AG04450 (cell line): Measurements from ENCODE around the gene ADAT3. TPM values are rescaled to one million over a fixed set of nuclear protein-coding genes. Genes with fewer than 3 reads are reported as not detected.

Experiments used
- CTCF ChIA-PET: fragments of 300-600, 350-600 bp; formaldehyde crosslinking; extraction: SDS; loops from one replicate; lab custom pipeline; 2022; ENCODE audit warnings: antibody characterized with exemption, inconsistent platforms; lab: Charles Lee
- POLR2A ChIA-PET: fragments of 350-600 bp; formaldehyde crosslinking; extraction: SDS; loops from one replicate; lab custom pipeline; 2021; ENCODE audit warnings: antibody characterized with exemption, inconsistent platforms; lab: Yijun Ruan, JAX
- DNase-seq: peaks from one replicate; pipeline ENCODE4 v3.0.0-alpha.2; 2011; ENCODE audit warnings: low read depth, low spot score
- H3K27ac ChIP-seq: one replicate; pipeline ENCODE4 v1.5.1; 2012; ENCODE audit warnings: low read depth, low read length, control low read depth
- H3K27me3 ChIP-seq: one replicate; pipeline ENCODE4 v1.6.0; 2012; ENCODE audit warnings: low read length; ENCODE audit not compliant: control insufficient read depth, insufficient read depth
- H3K4me3 ChIP-seq: 2 replicates; pipeline ENCODE4 v1.5.1; 2011; ENCODE audit warnings: mild to moderate bottlenecking, low read depth, low read length, control low read depth
- H3K9me3 ChIP-seq: 2 replicates; pipeline ENCODE4 v1.5.1; 2012; ENCODE audit warnings: low read length; ENCODE audit not compliant: control insufficient read depth, insufficient read depth
- polyA plus RNA-seq: library from polyadenylated mRNA; depleted of rRNA; stranded (reverse); fragments of >200 nt; gene quantifications from 2 replicates; pipeline ENCODE4 v1.2.3, GENCODE V29; 2011
- TF ChIP-seq, protein P1 (sequence below): IDR thresholded peaks from 2 replicates; pipeline ENCODE4 v1.5.1; 2011; ENCODE audit warnings: low read depth, low read length, control low read depth, inconsistent platforms

The ADAT3 gene
- polyA plus RNA-seq, 1 experiment: 0.35 TPM

GRCh38 chr19:1949304-1950101 is 44.3 kb downstream of the ADAT3 start:
- POLR2A ChIA-PET: interaction anchor here (0.6 kb wide), 1 partner anchor 88 kb away, joined by 3 read pairs; no protein-coding TSS in a partner anchor
- no peak for DNase-seq
- no peak overlapping the region for H3K4me3 ChIP-seq
- no peak overlapping the region for H3K27ac ChIP-seq
- TF ChIP-seq, protein P1, sequence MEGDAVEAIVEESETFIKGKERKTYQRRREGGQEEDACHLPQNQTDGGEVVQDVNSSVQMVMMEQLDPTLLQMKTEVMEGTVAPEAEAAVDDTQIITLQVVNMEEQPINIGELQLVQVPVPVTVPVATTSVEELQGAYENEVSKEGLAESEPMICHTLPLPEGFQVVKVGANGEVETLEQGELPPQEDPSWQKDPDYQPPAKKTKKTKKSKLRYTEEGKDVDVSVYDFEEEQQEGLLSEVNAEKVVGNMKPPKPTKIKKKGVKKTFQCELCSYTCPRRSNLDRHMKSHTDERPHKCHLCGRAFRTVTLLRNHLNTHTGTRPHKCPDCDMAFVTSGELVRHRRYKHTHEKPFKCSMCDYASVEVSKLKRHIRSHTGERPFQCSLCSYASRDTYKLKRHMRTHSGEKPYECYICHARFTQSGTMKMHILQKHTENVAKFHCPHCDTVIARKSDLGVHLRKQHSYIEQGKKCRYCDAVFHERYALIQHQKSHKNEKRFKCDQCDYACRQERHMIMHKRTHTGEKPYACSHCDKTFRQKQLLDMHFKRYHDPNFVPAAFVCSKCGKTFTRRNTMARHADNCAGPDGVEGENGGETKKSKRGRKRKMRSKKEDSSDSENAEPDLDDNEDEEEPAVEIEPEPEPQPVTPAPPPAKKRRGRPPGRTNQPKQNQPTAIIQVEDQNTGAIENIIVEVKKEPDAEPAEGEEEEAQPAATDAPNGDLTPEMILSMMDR: no peak
- peaks cover 32% of the 10 kb centered on the region; the same call in 1 of the 2 replicates for H3K9me3 ChIP-seq
- CTCF ChIA-PET: no interaction called here
- no peaks in the 10 kb centered on the region for H3K27me3 ChIP-seq

DNA sequence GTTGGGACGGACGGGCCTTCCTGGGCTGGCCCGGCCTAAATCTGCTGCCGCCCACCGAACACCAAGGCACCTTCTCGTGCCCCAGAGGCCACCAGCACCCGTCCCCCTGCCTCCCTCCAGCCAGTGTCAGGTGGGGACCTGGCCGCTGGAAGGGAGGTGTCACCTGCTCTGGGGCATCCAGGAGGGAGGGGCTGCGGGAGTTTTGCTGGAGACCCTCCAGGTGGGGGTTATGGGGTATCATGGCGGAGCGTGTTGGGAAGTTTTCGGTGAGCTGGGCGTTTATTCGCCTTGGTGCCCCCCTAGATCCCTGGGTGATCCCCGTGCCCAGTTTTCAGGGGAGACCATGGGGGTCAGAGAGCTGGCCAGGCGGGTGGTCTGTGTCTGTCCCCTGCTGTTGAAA is 45.4 kb downstream of the ADAT3 start:
- TF ChIP-seq, protein P1: no peak
- Histone ChIP-seq H3K9me3 (peaks cover 32% of the 10 kb centered on the region; the same call in 1 of the 2 replicates), H3K4me3 (no peak overlapping the region), H3K27me3 (no peaks in the 10 kb centered on the region), H3K27ac (no peak overlapping the region)
- no peak for DNase-seq
- POLR2A ChIA-PET: no interaction called here
- CTCF ChIA-PET: no interaction called here

- ChIA-PET POLR2A (no interaction called here), CTCF (no interaction called here)
- Histone ChIP-seq H3K4me3 (no peak overlapping the region), H3K9me3 (peaks cover 22% of the 10 kb centered on the region; the same call in 1 of the 2 replicates), H3K27ac (no peak overlapping the region), H3K27me3 (no peaks in the 10 kb centered on the region)
- TF ChIP-seq, protein P1: no peak
- no peak for DNase-seq
Observed at GRCh38 chr19:1952635-1953034, 47.4 kb downstream of the ADAT3 start.

DNA sequence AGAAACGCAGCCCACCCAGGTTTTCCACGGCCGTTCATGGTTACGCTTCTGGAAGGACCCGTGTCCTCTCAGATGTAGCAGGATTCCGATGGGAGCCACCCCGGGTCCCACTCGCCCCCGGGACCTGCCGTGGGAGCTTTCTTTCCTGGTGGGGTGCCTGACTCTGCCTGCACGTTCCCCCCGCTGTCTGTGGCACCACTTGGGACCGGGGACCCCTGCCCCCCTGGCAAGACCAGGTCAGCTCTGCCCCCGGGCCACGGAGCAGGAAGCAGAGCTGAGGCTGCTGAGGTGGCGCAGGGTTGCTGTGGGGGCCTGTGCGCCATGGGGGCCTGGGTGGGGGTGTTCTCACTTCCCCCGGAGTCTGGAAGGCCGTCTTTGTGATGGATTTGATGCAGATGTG is 47.8 kb downstream of the ADAT3 start:
- CTCF ChIA-PET: no interaction called here
- TF ChIP-seq, protein P1: no peak
- Histone ChIP-seq H3K27ac (no peak overlapping the region), H3K27me3 (no peaks in the 10 kb centered on the region), H3K4me3 (no peak overlapping the region), H3K9me3 (peaks cover 18% of the 10 kb centered on the region; the same call in 1 of the 2 replicates)
- POLR2A ChIA-PET: no interaction called here
- DNase-seq: no peak

- H3K9me3 ChIP-seq: peaks cover 18% of the 10 kb centered on the region; the same call in 1 of the 2 replicates
- TF ChIP-seq, protein P1: no peak
- CTCF ChIA-PET: no interaction called here
- H3K4me3 ChIP-seq: no peak overlapping the region
- H3K27me3 ChIP-seq: no peaks in the 10 kb centered on the region
- no peak for DNase-seq
- H3K27ac ChIP-seq: no peak overlapping the region
- POLR2A ChIA-PET: no interaction called here
Observed at GRCh38 chr19:1953441-1954094, 48.4 kb downstream of the ADAT3 start.
